SU-DHL-6 (cell line): ENCODE results near the gene NFIA.

Experiments used
- EZH2phosphoT487 ChIP-seq: fragments of 200-600 bp; sonication (generic), shearing (Covaris generic); conservative IDR thresholded peaks from 2 replicates; pipeline ENCODE4 v1.6.1; 2018; ENCODE audit warnings: mild to moderate bottlenecking, antibody characterized with exemption, low read length, moderate library complexity, mixed read lengths
- TF ChIP-seq, protein P1 (sequence below): fragments of 200-600 bp; sonication (generic); IDR thresholded peaks from one replicate; pipeline ENCODE4 v1.5.1; 2017; ENCODE audit warnings: antibody characterized with exemption, mild to moderate bottlenecking, low read length, moderate library complexity; ENCODE audit not compliant: insufficient read depth, poor library complexity, severe bottlenecking

DNA sequence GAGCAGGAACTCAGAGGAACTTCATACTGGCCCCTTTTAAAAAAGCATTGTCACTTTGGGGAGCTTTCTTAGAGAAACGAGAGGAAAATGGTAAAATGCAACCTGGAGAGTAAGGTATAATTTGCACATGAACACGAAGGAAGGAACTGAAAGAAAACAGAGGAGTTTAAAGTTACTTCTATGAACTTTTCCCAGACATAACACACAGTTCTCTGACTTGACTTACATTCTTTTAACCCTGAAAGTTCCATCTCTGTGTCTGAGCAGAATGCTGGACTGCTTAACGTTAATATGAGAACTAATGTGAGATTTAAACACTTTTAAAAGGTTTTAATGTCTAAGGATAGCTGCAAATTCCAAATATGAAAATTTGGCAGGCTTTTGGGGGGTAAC is 102.3 kb downstream of the NFIA start:
- TF ChIP-seq, protein P1, sequence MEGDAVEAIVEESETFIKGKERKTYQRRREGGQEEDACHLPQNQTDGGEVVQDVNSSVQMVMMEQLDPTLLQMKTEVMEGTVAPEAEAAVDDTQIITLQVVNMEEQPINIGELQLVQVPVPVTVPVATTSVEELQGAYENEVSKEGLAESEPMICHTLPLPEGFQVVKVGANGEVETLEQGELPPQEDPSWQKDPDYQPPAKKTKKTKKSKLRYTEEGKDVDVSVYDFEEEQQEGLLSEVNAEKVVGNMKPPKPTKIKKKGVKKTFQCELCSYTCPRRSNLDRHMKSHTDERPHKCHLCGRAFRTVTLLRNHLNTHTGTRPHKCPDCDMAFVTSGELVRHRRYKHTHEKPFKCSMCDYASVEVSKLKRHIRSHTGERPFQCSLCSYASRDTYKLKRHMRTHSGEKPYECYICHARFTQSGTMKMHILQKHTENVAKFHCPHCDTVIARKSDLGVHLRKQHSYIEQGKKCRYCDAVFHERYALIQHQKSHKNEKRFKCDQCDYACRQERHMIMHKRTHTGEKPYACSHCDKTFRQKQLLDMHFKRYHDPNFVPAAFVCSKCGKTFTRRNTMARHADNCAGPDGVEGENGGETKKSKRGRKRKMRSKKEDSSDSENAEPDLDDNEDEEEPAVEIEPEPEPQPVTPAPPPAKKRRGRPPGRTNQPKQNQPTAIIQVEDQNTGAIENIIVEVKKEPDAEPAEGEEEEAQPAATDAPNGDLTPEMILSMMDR: no peak
- no peak for TF ChIP-seq EZH2phosphoT487
